Muscle of back (tissue), 11 donors: ENCODE data around the gene HTRA3. TPM values are rescaled to one million over a fixed set of nuclear protein-coding genes. Genes with fewer than 3 reads are reported as not detected.

Experiments used
- DNase-seq, 3 donors: peaks; one replicate each; pipeline versions ENCODE4 v3.0.0 to v3.0.0-alpha.2; 2013
- polyA plus RNA-seq, 10 donors: library from polyadenylated mRNA; unstranded; fragments of 120-200 nt; gene quantifications; one replicate each; pipeline ENCODE4 v1.2.1, GENCODE V29; 2013; ENCODE audit not compliant: insufficient read length in 10 of 10

HTRA3 gene
- polyA plus RNA-seq, 10 donors, result 29.5 to 69.5 (median 51.7) TPM

GRCh38 chr4:8232748-8233147, 36.8 kb upstream of the HTRA3 start:
- no peak for DNase-seq

DNA sequence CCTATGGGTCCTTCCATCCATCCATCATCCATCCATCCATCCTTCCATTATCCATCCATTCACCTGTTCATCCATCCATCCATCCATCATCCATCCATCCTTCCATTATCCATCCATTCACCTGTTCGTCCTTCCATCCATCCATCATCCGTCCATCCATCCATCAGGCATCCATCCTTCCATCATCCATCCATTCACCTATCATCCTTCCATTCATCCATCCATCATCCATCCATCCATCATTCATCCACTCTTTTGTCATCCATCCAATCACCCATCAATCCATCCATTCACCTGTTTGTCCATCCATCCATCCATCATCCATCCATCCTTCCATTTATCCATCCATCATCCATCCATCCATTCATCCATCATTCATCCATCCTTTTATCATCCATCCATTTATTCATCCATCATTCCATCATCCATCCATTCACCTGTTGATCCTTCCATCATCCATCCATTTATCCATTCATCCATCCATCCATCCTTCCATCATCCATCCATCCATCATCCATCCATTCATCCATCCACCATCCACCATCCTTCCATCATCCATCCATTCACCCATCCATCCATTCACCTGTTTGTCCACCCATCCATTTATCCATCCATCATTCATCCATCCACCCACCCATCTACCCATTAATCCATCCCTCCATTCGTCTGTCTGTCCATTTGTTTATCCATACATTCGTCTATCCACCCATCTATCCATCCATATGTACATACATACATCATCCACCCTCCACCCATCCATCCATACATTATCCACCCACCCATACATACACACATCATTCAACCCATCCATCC, 35.7 kb upstream of the HTRA3 start:
- DNase-seq, result no peak

- DNase-seq, result no peak
Observed at GRCh38 chr4:8234715-8235114, 34.8 kb upstream of the HTRA3 start.

- DNase-seq, result no peak
Observed at GRCh38 chr4:8235224-8235623, 34.3 kb upstream of the HTRA3 start.

DNA sequence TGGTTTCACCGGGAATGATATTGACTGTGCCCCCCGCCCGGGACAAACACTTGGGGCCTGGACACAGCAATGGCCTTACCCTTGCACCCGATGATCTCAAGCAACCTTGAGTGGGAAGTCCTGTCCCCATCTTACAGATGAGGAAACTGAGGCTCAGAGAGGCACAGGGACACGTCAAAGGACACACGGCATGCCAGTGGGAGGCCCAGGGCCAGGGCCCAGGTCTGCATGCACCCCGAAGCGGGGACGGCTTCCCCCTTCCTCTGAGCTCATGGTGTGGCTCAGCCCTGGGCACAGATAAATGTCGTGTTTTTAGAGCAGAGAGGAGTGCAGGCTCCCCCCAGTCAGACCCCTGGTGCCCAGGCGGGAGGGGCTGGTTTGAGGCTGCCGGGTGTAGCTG, 33.9 kb upstream of the HTRA3 start:
- no peak for DNase-seq

- no peak for DNase-seq
Observed at GRCh38 chr4:8236106-8236919, 33.2 kb upstream of the HTRA3 start.

GRCh38 chr4:8236920-8237195, 32.7 kb upstream of the HTRA3 start:
- no peak for DNase-seq

DNA sequence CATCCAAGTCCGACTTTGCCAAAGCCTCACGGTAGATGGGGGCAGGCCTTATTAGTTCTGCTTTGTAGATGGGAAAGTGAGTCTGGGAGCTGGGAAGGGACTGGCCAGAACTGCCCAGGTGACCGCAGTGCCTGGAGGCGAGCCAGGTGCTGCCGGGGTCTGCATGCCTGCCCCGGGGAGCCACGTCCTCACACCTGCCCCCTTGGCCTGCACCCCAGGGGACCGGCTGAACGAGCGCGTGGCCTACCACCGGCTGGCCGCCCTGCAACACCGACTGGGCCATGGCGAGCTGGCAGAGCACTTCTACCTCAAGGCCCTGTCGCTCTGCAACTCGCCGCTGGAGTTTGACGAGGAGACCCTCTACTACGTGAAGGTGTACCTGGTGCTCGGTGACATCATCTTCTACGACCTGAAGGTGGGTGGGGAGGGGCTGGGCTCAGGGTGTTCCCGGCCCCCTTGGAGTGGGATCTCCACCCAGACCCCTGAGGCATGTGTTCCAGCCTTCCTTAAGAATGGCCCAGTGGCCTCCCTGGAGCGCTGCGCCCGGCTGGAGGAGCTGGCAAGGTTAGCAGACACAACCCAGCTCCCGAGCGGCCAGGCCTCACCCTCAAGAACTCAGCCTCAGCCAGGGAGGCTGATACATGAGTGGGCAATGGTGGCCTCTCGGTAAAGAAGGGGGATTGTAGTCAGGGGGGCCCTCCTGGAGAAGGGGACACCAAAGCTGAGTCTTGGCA, 32.1 kb upstream of the HTRA3 start:
- DNase-seq, result no peak

GRCh38 chr4:8238036-8238511, 31.5 kb upstream of the HTRA3 start:
- DNase-seq, result no peak

DNA sequence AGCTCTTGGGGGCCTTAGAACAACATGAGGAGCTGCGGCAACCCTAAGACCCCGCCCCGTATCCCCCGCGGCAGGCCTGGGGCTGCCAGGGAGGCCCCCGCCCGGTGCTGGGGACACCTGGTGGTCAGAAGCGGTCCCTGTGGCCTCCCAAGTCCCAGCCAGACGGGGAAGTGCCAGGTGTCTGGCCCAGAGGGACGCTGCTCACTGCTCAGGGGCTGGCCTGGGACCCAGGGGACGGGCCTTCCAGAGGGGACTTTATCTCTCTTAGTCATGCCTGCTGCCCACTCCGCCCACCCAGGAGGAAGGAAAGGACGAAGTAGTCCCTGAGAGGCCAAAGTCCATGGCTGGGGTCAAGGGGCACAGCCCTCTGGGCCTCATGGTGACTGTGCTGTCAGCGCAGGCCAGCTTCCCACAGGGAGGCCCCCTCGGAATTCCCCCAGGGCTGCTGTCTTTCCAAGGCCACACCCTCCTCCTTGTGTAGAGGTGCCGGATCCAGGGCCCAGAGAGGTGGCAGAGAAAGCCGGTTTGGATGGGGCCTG, 31.0 kb upstream of the HTRA3 start:
- DNase-seq, result no peak

DNA sequence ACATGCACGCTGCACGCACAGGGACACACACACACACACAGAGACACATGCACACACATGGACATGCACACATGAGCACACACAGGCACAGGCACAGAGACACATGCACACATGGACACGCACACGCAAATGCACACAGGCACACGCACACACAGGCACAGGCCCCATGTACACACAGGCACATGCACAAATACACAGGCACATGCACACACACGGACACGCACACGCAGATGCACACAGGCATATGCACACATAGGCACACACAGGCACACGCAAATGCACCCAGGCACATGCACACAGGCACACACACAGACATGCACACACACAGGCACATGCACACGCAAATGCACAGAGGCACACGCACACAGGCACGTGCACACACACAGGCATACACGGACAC, 30.3 kb upstream of the HTRA3 start:
- DNase-seq, result no peak

DNA sequence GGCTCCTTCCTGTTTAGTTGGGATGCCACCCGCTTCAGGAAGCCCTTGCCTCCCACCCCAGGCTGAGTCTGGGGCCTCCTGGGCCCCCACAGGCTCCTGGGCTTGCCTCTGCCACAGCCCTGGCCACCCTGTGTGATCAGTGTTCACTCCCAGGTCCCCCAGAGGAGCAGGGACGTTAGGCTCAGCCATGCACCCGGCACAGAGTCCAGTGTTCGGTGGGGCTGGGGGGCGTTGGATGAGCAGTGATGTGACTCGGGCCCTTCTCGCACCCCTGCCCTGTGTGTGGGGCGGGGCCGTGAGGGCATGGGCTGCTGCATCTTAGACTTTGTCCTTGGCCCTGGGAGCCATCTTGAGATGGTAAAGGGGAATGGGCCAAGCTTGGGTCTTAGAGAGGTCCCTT, 29.9 kb upstream of the HTRA3 start:
- no peak for DNase-seq

GRCh38 chr4:8240211-8241041, 29.1 kb upstream of the HTRA3 start:
- no peak for DNase-seq

- no peak for DNase-seq
Observed at GRCh38 chr4:8241211-8241779, 28.3 kb upstream of the HTRA3 start.

GRCh38 chr4:8241895-8242696, 27.5 kb upstream of the HTRA3 start:
- peak; percentile 92 to 98 (median 96) for DNase-seq

DNA sequence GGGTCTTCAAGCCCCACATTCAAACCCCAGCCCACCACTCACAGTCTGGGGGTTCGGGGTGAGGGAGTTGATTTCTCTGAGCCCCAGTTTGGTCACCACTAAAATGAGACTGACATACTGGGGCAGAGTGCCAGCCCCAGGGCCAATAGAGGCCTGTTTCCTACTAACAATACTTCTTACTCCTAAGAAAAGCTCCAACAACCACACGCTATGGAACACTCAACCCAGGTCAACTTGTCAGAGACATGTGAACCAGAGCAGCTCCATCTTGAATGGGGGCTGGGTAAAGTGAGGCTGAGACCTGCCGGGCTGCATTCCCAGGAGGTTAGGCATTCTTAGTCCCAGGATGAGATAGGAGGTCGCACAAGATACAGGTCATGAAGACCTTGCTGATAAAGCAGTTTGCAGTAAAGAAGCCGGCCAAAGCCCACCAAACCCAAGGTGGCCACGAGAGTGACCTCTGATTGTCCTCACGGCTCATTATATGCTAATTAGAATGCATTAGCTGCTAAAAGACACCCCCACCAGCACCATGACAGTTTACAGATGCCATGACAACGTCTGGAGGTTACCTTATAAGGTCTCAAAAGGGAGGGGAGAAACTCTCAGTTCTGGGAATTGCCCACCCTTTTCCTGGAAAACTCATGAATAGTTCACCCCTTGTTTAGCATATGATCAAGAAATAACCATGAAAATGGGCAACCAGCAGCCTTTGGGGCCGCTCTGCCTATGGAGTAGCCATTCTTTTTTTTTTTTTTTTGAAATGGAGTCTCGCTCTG, 26.6 kb upstream of the HTRA3 start:
- peak in 1 of 3 donors; percentile 42 for DNase-seq

GRCh38 chr4:8244001-8244757, 25.4 kb upstream of the HTRA3 start:
- no peak for DNase-seq

DNA sequence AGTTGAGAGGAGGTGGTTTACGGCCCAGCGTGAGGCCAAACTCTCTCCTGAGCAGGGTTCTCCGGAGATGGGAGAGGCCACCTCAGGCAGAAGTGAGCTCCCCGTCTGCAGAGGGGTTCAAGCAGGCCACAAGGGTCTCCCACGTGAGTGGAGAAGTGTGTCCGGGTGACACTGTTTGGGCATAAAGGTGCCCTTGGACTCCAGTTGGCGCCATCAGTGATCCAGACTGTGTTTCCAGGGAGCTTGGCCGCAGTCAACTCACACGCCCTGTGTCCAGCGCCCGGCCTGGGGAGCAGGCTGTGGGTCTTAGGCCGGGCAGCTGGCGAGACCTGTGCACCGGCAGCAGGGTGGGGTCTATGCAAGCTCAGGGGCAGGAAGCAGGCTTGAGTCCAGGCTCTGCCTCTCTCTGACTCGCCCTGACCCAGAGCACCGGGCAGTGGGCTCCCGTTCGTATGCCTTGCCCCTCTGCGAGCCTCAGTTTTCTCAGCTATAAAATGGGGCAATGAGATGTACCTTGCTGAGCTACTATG, 24.6 kb upstream of the HTRA3 start:
- DNase-seq, result no peak
